HCT116 (cell line): ENCODE results near the gene ESR1. TPM values are rescaled to one million over a fixed set of nuclear protein-coding genes. Genes with fewer than 3 reads are reported as not detected.

Source experiments
- ATAC-seq: fragments of 200-7000 bp; cut with Tn5 transposase; 2 replicates; pipeline ENCODE4 v1.9.1; 2020; ENCODE audit warnings: mild to moderate bottlenecking, moderate library complexity
- BruUV-seq: library from RNA; stranded (reverse); fragments of 400-500 nt; replicated peaks from 2 replicates; lab custom pipeline; 2021; lab: Mats Ljungman, UMichigan
- CTCF ChIA-PET: fragments of 300-600 bp; sonication (Branson Sonifier 250); formaldehyde crosslinking; loops from one replicate; lab custom pipeline; 2021; ENCODE audit warnings: antibody characterized with exemption; lab: Charles Lee
- POLR2A ChIA-PET: fragments of 300-600, 350-600 bp; sonication (Branson Sonifier 250); formaldehyde crosslinking; loops from one replicate; lab custom pipeline; 2021; ENCODE audit warnings: antibody characterized with exemption; lab: Charles Lee
- RAD21 ChIA-PET, 2 experiments: fragments of 300-600 bp; sonication (Branson Sonifier 250); formaldehyde crosslinking; loops; one replicate each; lab custom pipeline; 2023; ENCODE audit warnings: low total read pairs in 2 of 2; ENCODE audit not compliant: uncharacterized antibody in 2 of 2, unreplicated experiment in 2 of 2, low non-redundant PET in 1 of 2; lab: Charles Lee
- DNase-seq: peaks from one replicate; pipeline ENCODE4 v3.0.0-alpha.2; 2010; ENCODE audit warnings: low read depth, low spot score
- H2AFZ ChIP-seq: fragments of 200-600 bp; shearing (Covaris generic), sonication (generic); 2 replicates; pipeline ENCODE4 v1.6.1; 2017; ENCODE audit warnings: low read depth, mixed run types, mixed read lengths, antibody characterized with exemption, low read length; ENCODE audit not compliant: poor library complexity, severe bottlenecking
- H3K27ac ChIP-seq: 2 replicates; pipeline ENCODE4 v1.5.1; 2012; ENCODE audit warnings: low read depth, low read length
- H3K27me3 ChIP-seq: fragments of 200-600 bp; sonication (generic); 2 replicates; pipeline ENCODE4 v1.6.1; 2016; ENCODE audit warnings: mixed run types, low read length, mixed read lengths; ENCODE audit not compliant: insufficient read depth
- H3K36me3 ChIP-seq, 2 experiments: fragments of 200-500 bp in 1 of 2; fragments of 200-600 bp in 1 of 2; sonication (Bioruptor generic) in 1 of 2; sonication (generic) in 1 of 2; 2 replicates each; pipeline versions ENCODE4 v1.5.1 to v1.6.1; 2014 to 2016; ENCODE audit warnings: low read length in 2 of 2, inconsistent platforms in 1 of 2, mixed read lengths in 1 of 2, mixed run types in 1 of 2; ENCODE audit not compliant: insufficient read depth in 2 of 2, control insufficient read depth in 1 of 2
- H3K4me1 ChIP-seq, 2 experiments: fragments of 200-600 bp in 1 of 2; sonication (generic) in 1 of 2; 2 replicates each; pipeline versions ENCODE4 v1.5.1 to v1.6.1; 2012 to 2017; ENCODE audit warnings: low read length in 2 of 2, inconsistent platforms in 1 of 2, mild to moderate bottlenecking in 1 of 2, mixed read lengths in 1 of 2, mixed run types in 1 of 2, moderate library complexity in 1 of 2; ENCODE audit not compliant: insufficient read depth in 2 of 2, control insufficient read depth in 1 of 2
- H3K4me2 ChIP-seq: fragments of 200-600 bp; sonication (generic); 2 replicates; pipeline ENCODE4 v1.6.1; 2017; ENCODE audit warnings: mixed run types, low read length, mixed read lengths
- H3K4me3 ChIP-seq, 2 experiments: fragments of 200-600 bp in 1 of 2; sonication (generic) in 1 of 2; replicated peaks in 1 of 2; 2 replicates each; pipeline ENCODE4 v1.5.1; 2011 to 2016; ENCODE audit warnings: low read length in 2 of 2, control low read depth in 1 of 2, low read depth in 1 of 2, mild to moderate bottlenecking in 1 of 2, mixed read lengths in 1 of 2, mixed run types in 1 of 2
- H3K79me2 ChIP-seq: fragments of 200-600 bp; sonication (generic); 2 replicates; pipeline ENCODE4 v1.6.1; 2017; ENCODE audit warnings: mild to moderate bottlenecking, mixed run types, low read length, moderate library complexity, mixed read lengths; ENCODE audit not compliant: insufficient read depth
- H3K9ac ChIP-seq: fragments of 200-600 bp; sonication (generic); 2 replicates; pipeline ENCODE4 v1.6.1; 2016; ENCODE audit warnings: low read length, mixed read lengths
- H3K9me2 ChIP-seq: fragments of 200-600 bp; sonication (generic), shearing (Covaris generic); 2 replicates; pipeline ENCODE4 v1.6.1; 2017; ENCODE audit warnings: mixed run types, mild to moderate bottlenecking, moderate library complexity; ENCODE audit not compliant: insufficient read depth
- H3K9me3 ChIP-seq, 2 experiments: fragments of 200-500 bp in 1 of 2; fragments of 200-600 bp in 1 of 2; sonication (Bioruptor generic) in 1 of 2; sonication (generic) in 1 of 2; 2 replicates each; pipeline ENCODE4 v1.6.1; 2014 to 2017; ENCODE audit warnings: low read length in 2 of 2, mixed read lengths in 2 of 2, inconsistent platforms in 1 of 2, low read depth in 1 of 2, mild to moderate bottlenecking in 1 of 2, mixed run types in 1 of 2, moderate library complexity in 1 of 2; ENCODE audit not compliant: control insufficient read depth in 1 of 2, insufficient read depth in 1 of 2
- H4K20me1 ChIP-seq: fragments of 200-600 bp; sonication (generic), shearing (Covaris generic); 2 replicates; pipeline ENCODE4 v1.6.1; 2017; ENCODE audit warnings: mixed run types, mild to moderate bottlenecking, moderate library complexity; ENCODE audit not compliant: insufficient read depth
- CBX3 ChIP-seq: IDR thresholded peaks from 2 replicates; pipeline ENCODE4 v1.6.1; 2012; ENCODE audit warnings: low read depth
- CEBPB ChIP-seq: IDR thresholded peaks from 2 replicates; pipeline ENCODE4 v1.6.1; 2012; ENCODE audit warnings: low read depth
- EGR1 ChIP-seq: IDR thresholded peaks from 2 replicates; pipeline ENCODE4 v1.6.1; 2012; ENCODE audit warnings: low read depth
- EZH2 ChIP-seq: fragments of 200-600 bp; sonication (generic); IDR thresholded peaks from 2 replicates; pipeline ENCODE4 v1.6.1; 2017; ENCODE audit warnings: antibody characterized with exemption, mixed run types
- EZH2phosphoT487 ChIP-seq: fragments of 200-600 bp; IDR thresholded peaks from 2 replicates; pipeline ENCODE4 v1.6.1; 2018; ENCODE audit warnings: antibody characterized with exemption, borderline replicate concordance
- SP1 ChIP-seq: IDR thresholded peaks from 2 replicates; pipeline ENCODE4 v1.6.1; 2012; ENCODE audit warnings: low read depth
- SRF ChIP-seq: IDR thresholded peaks from 2 replicates; pipeline ENCODE4 v1.6.1; 2012; ENCODE audit warnings: low read depth
- TCF7L2 ChIP-seq: IDR thresholded peaks from 2 replicates; pipeline ENCODE4 v1.7.0; 2011; ENCODE audit warnings: borderline replicate concordance, inconsistent platforms; ENCODE audit not compliant: insufficient read depth, insufficient read length; ENCODE audit errors: extremely low read depth
- YY1 ChIP-seq: IDR thresholded peaks from 2 replicates; pipeline ENCODE4 v1.6.1; 2011; ENCODE audit warnings: low read length, low read depth, moderate library complexity, mild to moderate bottlenecking; ENCODE audit not compliant: insufficient replicate concordance; ENCODE audit errors: extremely low read depth
- ZFX ChIP-seq: fragments of 450-650 bp; IDR thresholded peaks from 2 replicates; pipeline ENCODE4 v1.6.1; 2017
- ZNF274 ChIP-seq: fragments of 200-500 bp; sonication (Bioruptor generic); IDR thresholded peaks from 2 replicates; pipeline ENCODE4 v1.6.1; 2014; ENCODE audit warnings: mild to moderate bottlenecking, low read depth, low read length, inconsistent platforms
- intact Hi-C: fragments of 100-400 bp; cut with micrococcal nuclease; formaldehyde crosslinking; loops from 2 replicates; pipeline ENCODE4 v1.10.0; 2022
- total RNA-seq: library from RNA; stranded (reverse); gene quantifications from one replicate; pipeline ENCODE4 v1.2.1, GENCODE V29; 2021; ENCODE audit not compliant: unreplicated experiment
- TF ChIP-seq, protein P1 (sequence below): IDR thresholded peaks from 2 replicates; pipeline ENCODE4 v1.6.1; 2012; ENCODE audit warnings: low read depth
- TF ChIP-seq, protein P2 (sequence below): IDR thresholded peaks from 2 replicates; pipeline ENCODE4 v1.6.1; 2011; ENCODE audit warnings: mild to moderate bottlenecking, low read length, moderate library complexity; ENCODE audit not compliant: insufficient replicate concordance; ENCODE audit errors: extremely low read depth
- TF ChIP-seq, protein P3 (sequence below): IDR thresholded peaks from 2 replicates; pipeline ENCODE4 v1.6.1; 2012
- TF ChIP-seq, protein P4 (sequence below), 3 experiments: fragments of 200-600 bp in 1 of 3; sonication (generic) in 1 of 3; IDR thresholded peaks in 2 of 3; conservative IDR thresholded peaks in 1 of 3; 2 replicates each; pipeline ENCODE4 v1.5.1; 2012 to 2017; ENCODE audit warnings: low read depth in 2 of 3, low read length in 2 of 3, antibody characterized with exemption in 1 of 3, borderline replicate concordance in 1 of 3, control low read depth in 1 of 3, mild to moderate bottlenecking in 1 of 3, mixed read lengths in 1 of 3, mixed run types in 1 of 3, moderate library complexity in 1 of 3; ENCODE audit not compliant: insufficient read depth in 1 of 3

ESR1 gene
- total RNA-seq, 1 experiment from 2014 or later: 0.17 TPM

DNA sequence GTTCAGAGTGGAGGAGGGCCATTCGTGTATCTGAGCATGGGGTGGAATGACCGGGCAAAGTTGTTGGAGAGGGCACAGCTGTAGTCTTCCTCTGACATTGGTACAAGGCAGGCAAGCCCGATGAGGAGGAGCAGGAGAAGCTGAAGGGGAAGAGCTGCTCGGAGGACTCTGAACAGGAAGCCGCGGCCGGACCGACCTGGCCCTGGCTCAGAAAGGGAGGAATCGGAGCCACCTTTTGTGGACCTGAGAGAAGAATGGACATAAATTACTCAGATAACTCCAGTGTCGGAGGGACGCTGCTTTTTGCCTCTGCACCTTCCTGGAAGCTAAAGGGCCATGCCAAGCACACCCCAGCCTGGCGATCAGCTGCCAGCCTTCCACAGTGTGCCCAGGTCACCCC lies 315.0 kb downstream of the ESR1 start (continued):
- TF ChIP-seq ZNF274 (no peak), SRF (no peak), CEBPB (no peak)

DNA sequence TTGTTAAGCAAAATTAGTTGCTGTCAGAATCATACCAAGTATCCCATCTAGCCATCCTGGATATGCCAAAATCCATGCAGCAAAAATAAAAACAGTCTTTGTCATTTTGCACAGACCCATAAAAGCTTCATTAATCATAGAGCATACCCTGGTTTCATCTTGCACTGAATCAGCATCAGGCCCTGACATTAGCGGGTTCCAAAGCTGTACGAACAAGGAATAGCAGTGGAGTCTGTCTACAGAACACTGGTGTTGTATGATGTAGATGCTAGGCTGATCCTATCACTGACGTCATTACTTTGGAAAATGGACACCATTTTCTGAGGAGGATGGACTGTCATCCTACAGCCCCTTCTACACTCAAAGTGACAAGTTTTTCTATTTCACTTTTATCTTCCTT lies 315.6 kb downstream of the ESR1 start:
- ChIA-PET CTCF (interaction anchor here (0.7 to 2.5 kb wide), 2 partner anchors 357 kb away, joined by 4 to 10 read pairs; no protein-coding TSS in a partner anchor), POLR2A (no interaction called here), RAD21 (no interaction called here)
- Histone ChIP-seq H3K9ac (no peak overlapping the region), H3K27ac (no peak overlapping the region), H3K79me2 (no peaks in the 10 kb centered on the region), H3K36me3 (no peaks in the 10 kb centered on the region), H3K9me3 (no peaks in the 10 kb centered on the region), H4K20me1 (no peaks in the 10 kb centered on the region), H3K4me1 (no peaks in the 10 kb centered on the region), H3K4me2 (no peak overlapping the region), H3K4me3 (no peak overlapping the region), H3K9me2 (no peaks in the 10 kb centered on the region), H3K27me3 (no peaks in the 10 kb centered on the region), H2AFZ (no peak overlapping the region)
- ATAC-seq (no peak), DNase-seq (no peak)
- intact Hi-C loops: no loop called here
- TF ChIP-seq EGR1 (no peak), CEBPB (no peak), TCF7L2 (no peak), ZFX (no peak), SP1 (no peak), CBX3 (no peak), EZH2phosphoT487 (no peak), YY1 (no peak), EZH2 (no peak)
- TF ChIP-seq, protein P1, sequence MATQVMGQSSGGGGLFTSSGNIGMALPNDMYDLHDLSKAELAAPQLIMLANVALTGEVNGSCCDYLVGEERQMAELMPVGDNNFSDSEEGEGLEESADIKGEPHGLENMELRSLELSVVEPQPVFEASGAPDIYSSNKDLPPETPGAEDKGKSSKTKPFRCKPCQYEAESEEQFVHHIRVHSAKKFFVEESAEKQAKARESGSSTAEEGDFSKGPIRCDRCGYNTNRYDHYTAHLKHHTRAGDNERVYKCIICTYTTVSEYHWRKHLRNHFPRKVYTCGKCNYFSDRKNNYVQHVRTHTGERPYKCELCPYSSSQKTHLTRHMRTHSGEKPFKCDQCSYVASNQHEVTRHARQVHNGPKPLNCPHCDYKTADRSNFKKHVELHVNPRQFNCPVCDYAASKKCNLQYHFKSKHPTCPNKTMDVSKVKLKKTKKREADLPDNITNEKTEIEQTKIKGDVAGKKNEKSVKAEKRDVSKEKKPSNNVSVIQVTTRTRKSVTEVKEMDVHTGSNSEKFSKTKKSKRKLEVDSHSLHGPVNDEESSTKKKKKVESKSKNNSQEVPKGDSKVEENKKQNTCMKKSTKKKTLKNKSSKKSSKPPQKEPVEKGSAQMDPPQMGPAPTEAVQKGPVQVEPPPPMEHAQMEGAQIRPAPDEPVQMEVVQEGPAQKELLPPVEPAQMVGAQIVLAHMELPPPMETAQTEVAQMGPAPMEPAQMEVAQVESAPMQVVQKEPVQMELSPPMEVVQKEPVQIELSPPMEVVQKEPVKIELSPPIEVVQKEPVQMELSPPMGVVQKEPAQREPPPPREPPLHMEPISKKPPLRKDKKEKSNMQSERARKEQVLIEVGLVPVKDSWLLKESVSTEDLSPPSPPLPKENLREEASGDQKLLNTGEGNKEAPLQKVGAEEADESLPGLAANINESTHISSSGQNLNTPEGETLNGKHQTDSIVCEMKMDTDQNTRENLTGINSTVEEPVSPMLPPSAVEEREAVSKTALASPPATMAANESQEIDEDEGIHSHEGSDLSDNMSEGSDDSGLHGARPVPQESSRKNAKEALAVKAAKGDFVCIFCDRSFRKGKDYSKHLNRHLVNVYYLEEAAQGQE: no peak
- TF ChIP-seq, protein P2, sequence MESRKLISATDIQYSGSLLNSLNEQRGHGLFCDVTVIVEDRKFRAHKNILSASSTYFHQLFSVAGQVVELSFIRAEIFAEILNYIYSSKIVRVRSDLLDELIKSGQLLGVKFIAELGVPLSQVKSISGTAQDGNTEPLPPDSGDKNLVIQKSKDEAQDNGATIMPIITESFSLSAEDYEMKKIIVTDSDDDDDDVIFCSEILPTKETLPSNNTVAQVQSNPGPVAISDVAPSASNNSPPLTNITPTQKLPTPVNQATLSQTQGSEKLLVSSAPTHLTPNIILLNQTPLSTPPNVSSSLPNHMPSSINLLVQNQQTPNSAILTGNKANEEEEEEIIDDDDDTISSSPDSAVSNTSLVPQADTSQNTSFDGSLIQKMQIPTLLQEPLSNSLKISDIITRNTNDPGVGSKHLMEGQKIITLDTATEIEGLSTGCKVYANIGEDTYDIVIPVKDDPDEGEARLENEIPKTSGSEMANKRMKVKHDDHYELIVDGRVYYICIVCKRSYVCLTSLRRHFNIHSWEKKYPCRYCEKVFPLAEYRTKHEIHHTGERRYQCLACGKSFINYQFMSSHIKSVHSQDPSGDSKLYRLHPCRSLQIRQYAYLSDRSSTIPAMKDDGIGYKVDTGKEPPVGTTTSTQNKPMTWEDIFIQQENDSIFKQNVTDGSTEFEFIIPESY: no peak
- TF ChIP-seq, protein P3, sequence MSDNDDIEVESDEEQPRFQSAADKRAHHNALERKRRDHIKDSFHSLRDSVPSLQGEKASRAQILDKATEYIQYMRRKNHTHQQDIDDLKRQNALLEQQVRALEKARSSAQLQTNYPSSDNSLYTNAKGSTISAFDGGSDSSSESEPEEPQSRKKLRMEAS: no peak
- TF ChIP-seq, protein P4, sequence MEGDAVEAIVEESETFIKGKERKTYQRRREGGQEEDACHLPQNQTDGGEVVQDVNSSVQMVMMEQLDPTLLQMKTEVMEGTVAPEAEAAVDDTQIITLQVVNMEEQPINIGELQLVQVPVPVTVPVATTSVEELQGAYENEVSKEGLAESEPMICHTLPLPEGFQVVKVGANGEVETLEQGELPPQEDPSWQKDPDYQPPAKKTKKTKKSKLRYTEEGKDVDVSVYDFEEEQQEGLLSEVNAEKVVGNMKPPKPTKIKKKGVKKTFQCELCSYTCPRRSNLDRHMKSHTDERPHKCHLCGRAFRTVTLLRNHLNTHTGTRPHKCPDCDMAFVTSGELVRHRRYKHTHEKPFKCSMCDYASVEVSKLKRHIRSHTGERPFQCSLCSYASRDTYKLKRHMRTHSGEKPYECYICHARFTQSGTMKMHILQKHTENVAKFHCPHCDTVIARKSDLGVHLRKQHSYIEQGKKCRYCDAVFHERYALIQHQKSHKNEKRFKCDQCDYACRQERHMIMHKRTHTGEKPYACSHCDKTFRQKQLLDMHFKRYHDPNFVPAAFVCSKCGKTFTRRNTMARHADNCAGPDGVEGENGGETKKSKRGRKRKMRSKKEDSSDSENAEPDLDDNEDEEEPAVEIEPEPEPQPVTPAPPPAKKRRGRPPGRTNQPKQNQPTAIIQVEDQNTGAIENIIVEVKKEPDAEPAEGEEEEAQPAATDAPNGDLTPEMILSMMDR (IDR thresholded peaks at IDR 0.05 in 2 of 3, conservative IDR thresholded peaks at IDR 0.05 in 1 of 3; ENCODE audit: borderline replicate concordance in 1 of 3, insufficient read depth in 1 of 3, low read depth in 2 of 3, low read length in 2 of 3): no peak
- no TSS peak for BruUV-seq
